ENCODE measurements around the gene OBSCN.

- TF ChIP-seq CTCF (IDR thresholded peaks at IDR 0.05) (no peak), EZH2 (IDR thresholded peaks at IDR 0.05) (no peak)
These were observed 2.1 kb upstream of the OBSCN start for GRCh38 chr1:228205526-228206436.
